ENCODE results near the gene PHYKPL. TPM values are rescaled to one million over a fixed set of nuclear protein-coding genes. Genes with fewer than 3 reads are reported as not detected.

PHYKPL gene
- total RNA-seq = 38.7 and 42.9 TPM in 2 replicates

DNA sequence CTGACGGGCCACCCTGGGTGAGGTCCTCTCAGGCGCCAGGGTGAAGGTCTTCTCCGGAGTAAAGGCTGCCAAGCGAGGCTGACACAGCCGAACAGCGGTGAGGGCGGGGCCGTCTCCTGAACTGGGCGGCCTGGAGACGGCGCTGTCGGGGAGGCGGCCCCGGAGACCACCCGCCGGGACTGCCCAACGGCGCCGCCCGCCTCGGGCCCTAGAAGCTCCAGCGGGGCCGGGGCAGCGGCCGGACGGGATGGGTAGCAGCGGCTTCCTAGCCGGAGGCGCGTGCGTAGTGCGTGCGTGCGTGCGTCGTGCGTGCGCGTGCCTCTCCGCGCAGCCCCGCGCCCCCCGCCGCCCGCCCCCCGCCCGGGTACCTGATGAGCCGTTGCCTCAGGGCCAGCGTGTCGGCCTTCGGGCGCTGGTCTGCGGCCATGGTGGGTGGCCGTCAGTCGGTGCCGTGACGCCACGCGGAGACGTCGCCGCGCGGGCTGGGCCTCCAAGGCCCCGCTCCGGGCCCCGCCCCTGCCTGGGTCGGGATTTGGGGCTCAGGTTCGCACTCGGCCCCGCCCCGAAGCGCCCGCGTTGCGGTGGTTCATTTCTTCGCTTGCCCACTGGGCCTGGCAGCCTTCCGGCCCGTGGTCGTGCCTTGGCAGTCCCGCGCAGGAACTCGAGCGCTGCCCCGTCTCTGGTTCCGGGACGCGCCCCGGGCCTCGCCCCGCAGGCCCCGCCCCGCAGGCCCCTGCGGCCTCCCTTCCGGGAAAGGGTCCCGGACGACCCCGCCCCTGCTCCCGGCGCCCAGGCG is at the start of gene PHYKPL:
Gene PHYKPL, minus strand, starts transcription at position 679 of the 796 bp plus-strand sequence. Its CDS starts 252 bp downstream, at position 427.

DNA sequence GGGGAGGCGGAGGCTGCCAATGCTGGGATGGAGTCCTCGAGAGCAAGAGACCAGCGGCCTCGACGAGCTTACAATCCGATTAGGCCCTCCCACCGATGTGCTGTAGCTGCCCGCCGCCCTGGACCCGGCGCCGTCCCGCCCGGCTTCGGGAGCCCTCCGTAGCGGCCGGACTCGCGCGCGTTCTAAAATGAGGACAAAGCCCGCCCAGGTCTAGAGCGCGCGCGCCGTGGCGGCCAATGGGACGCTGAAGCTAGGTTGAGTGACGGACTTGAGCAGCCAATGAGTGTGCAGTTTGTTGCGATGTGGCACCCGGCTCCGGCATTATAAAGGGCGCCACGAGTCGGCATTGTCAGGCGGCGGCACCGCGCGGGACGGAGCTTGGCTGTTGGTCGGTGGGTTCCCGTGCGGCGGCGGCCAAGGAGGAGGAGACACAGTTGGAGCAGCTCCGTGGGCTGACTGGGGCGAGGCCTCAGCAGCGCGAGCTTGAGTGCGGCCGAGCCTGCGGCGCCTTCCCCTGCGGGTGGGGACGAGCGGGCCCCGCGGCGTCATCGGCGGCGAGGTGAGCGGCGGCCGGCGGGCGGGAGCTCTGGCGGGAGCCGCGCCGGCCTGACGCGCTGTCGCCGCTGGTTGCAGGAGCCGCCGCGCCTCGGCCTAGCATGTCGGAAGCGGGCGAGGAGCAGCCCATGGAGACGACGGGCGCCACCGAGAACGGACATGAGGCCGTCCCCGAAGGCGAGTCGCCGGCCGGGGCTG is 28.2 kb downstream of the PHYKPL start, which contains the start of gene HNRNPAB:
Gene HNRNPAB, plus strand, starts transcription at position 352 of the 753 bp plus-strand sequence. Its CDS starts 305 bp downstream, at position 657.

DNA sequence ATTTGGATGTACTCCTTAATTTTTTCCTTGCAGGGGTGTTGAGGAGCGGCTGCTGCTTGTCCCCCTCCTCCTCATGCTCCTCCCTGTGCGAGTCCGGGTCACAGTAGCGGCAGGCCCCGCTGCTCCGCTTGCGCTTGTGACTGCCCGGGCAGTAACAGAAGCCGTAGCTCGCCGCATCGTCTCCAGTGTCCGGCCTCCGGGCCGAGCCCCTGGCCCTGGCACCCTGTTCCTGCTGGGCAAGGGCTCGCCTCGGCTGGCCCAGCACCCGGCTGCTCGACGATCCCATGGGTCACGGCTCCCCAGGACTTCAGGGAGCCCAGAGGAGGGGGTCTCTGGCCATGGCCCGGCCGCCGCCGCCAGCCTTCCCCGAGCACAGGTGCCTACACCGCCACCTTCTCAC is 45.6 kb downstream of the PHYKPL start, which contains the start of gene GMCL2:
Gene GMCL2, minus strand, starts transcription at position 358 of the 400 bp plus-strand sequence. Its CDS starts 72 bp downstream, at position 286.

Other genes with a start within 250 kb of the PHYKPL start
- gene PROP1, start 236.6 kb downstream of the PHYKPL start, total RNA-seq = not detected in 2 replicates
- gene N4BP3, start 119.3 kb downstream of the PHYKPL start, total RNA-seq = 0.13 and 0.20 TPM in 2 replicates
- 29.1 and 30.0 TPM in 2 replicates for gene RMND5B, start 101.8 kb downstream of the PHYKPL start, total RNA-seq
- gene NHP2, start 78.9 kb downstream of the PHYKPL start, total RNA-seq = 68.9 and 89.8 TPM in 2 replicates
- not detected in 2 replicates for gene GMCL2, start 45.4 kb downstream of the PHYKPL start, total RNA-seq
- 29.1 and 37.3 TPM in 2 replicates for gene HNRNPAB, start 28.3 kb downstream of the PHYKPL start, total RNA-seq

Measured in smooth muscle cell of the pulmonary artery (primary cell).